Adipose tissue (tissue), 3 donors: ENCODE results near the gene IRF2BPL. TPM values are rescaled to one million over a fixed set of nuclear protein-coding genes. Genes with fewer than 3 reads are reported as not detected.

ENCODE experiments used
- H3K27ac ChIP-seq: one replicate; pipeline ENCODE4 v1.5.1; 2013; ENCODE audit warnings: low read depth, low read length
- WGBS, 3 donors: extraction: QIAGEN DNeasy Blood & Tissue Kit; methylation state at CpG; one replicate each; pipeline ENCODE4 v1.1.7; 2013; 5-methylcytosine and 5-hydroxymethylcytosine counted together
- polyA plus RNA-seq, 3 donors: library from polyadenylated mRNA; stranded (reverse); fragments of 200-250 nt; gene quantifications; one replicate each; pipeline ENCODE4 v1.2.3, GENCODE V29; 2013
- donor health status: healthy with polysubstance abuse.
- donor health status: Bipolar disorder and iron deficiency.
- donor health status: healthy.

The IRF2BPL gene
- polyA plus RNA-seq, 3 donors: 13.7 to 53.2 (median 27.3) TPM

DNA sequence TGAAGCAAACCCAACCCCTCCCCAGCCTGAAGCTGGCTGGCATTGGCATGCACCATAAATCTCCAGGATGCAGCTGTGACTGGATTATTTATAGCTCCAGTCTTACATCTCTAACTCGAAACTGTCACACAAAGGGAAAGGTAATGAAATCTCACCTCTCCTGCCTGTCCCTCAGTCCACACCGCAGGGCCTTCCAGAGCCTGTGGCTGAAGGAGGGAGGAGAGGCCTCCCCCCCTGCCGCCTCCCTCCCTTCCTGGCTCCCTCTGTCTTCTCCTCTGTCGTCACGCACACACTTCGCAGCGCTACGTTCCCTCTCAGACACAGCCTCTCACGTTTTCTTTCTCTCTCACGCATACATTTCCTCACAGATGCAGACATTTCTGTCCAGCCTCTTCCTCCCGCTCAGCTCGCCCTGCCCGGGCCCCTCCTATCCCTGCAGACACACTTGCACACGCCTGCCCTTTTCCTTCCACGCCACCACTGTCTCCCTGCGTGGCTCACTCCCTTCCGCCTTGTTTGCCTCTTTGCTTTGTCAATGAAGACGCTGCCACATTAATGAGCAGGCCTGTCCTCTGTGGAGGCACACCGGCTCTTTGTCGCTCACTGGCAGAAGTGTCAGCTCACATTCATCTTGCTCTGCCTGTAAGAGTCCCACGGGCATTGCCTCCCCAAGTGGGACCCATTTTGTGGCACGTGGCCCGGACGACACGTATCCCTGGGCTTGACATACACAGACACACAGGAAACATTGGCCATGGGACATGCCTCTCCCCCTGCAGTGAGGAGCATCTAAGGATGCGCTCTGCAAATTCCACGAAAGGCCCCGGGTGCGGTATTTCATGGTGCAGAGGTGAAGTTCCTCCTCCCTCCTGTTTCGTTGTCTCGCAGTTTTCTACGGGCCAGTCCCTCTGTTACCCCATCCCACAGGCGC, 27.9 kb downstream of the IRF2BPL start:
- 35 to 73% (median 38%) methylated on average over 33 of the region's 33 CpGs for WGBS, 3 donors
- H3K27ac ChIP-seq: no peak overlapping the region

DNA sequence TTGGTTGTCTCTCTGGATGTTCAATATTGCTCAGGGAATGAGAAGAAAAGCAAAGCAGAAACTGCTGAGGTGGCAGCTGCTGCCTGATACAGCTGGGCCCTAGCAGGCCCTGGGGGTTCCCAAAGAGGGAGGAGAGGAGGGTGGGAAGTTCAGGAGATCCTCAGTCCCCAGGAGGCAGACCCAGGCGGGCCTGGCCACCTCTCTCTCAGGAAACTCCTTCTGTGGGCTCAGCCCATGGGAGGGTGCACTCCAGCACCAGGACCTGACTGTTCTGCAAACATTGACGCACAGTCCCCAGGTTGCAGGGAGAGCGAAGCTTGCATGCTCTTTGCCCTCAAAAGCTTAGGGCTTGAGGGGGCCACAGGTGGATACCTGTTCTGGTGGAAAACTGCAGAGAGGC, 29.6 kb downstream of the IRF2BPL start:
- WGBS, 3 donors: 82 to 95% (median 90%) methylated on average over 3 of the region's 3 CpGs
- no peak overlapping the region for H3K27ac ChIP-seq

DNA sequence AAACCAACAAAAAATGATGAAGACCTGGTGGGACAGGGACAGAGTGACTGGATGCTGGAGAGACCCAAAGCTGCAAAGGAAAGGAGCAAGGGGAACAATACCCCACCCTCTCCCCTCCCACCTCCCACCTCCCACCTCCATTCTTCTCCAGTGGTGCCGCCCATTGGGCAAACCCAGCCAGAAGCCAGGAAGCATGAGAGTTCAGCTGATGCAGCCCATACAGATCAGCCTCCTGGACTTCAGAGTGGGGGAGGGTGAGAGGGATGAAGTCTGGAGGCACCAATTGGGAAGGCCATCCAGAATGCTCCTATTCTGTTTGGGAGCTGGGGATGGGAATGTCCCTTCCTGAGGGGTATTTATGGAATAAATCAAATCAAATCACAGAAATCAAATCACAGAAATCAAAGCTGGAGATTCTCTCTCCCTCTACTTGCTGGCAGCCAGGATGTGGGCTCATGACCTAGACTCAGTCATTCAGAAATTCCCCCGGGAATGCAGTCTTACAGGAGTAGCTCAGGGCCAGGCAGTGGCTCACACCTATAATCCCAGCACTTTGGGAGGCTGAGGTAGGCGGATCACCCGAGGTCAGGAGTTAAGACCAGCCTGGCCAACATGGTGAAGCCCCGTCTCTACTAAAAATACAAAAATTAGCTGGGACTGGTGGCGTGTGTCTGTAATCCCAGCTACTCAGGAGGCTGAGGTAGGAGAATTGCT, 31.1 kb downstream of the IRF2BPL start:
- no peak overlapping the region for H3K27ac ChIP-seq
- 80 to 85% (median 83%) methylated on average over 6 of the region's 6 CpGs for WGBS, 3 donors

GRCh38 chr14:76996563-76997146, 31.9 kb downstream of the IRF2BPL start:
- no peak overlapping the region for H3K27ac ChIP-seq

GRCh38 chr14:76995279-76996035, 33.1 kb downstream of the IRF2BPL start:
- H3K27ac ChIP-seq: no peak overlapping the region
- 53 to 88% (median 81%) methylated on average over 3 to 4 of the region's 4 CpGs for WGBS, 3 donors

More at GRCh38 chr14:76996563-76997146, 31.9 kb downstream of the IRF2BPL start:
- WGBS, 3 donors: 64 to 95% (median 91%) methylated on average over 2 of the region's 2 CpGs

GRCh38 chr14:76993752-76994151, 34.8 kb downstream of the IRF2BPL start:
- WGBS, 3 donors: 92 to 100% (median 94%) methylated on average over 2 to 6 of the region's 6 CpGs
- no peak overlapping the region for H3K27ac ChIP-seq

DNA sequence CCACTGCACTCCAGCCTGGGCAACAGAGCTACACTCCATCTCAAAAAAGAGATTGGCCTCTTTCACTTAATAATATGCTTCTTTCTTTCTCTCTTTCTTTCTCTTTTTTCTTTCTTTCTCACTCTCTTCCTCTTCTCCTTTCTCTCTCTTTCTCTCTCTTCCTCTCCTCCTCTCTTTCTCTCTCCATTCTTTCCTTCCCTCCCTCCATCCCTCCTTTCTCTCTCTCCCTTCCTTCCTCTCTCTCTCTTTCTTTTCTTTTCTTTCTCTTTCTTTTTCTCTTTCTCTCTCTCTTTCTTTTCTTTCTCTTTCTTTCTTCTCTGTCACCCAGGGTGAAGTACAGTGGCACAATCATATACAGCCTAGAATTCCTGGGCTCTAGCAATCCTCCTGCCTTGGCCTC, 38.4 kb downstream of the IRF2BPL start:
- H3K27ac ChIP-seq: no peak overlapping the region

GRCh38 chr14:76987956-76988520, 40.5 kb downstream of the IRF2BPL start:
- no peak overlapping the region for H3K27ac ChIP-seq
- WGBS, 3 donors: 91 to 97% (median 92%) methylated on average over 4 of the region's 4 CpGs

- WGBS, 3 donors: 94 to 98% (median 97%) methylated on average over 4 of the region's 4 CpGs
- no peak overlapping the region for H3K27ac ChIP-seq
Measured at GRCh38 chr14:76986231-76986565, 42.3 kb downstream of the IRF2BPL start.

DNA sequence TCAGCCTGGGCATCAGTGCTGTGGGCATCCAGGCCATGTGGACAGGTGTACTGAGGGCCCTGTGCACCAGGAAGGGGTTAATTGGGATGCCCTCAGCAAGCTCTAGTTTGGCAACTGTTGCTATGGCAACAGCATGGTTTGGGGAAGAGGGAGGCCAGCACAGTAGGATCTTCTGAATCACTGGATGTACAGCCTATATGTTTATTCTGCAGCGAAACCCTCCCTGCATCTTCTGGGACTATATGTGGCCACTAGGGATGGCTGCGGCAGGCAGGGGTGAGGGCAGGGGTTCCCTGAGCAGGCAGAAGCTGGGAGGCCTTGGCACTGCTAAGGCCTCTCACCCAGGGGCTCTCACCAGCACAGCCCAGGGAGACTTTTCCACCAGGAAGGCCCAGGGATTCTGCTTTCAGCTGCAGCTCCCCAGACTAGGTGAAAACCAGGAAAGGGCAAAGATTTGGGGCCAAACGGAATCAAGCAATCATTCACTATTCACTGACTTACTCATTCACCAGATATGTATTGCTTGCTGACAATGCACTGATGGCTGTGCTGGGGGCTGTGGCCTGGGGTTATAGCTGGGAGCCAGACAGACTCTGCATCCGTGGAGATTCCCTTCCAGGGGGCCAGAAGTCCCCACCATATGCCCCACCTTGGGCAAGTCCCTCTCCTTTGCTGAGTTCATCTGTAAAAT, 42.8 kb downstream of the IRF2BPL start:
- H3K27ac ChIP-seq: no peak overlapping the region
- 88 to 95% (median 95%) methylated on average over 4 of the region's 4 CpGs for WGBS, 3 donors

- H3K27ac ChIP-seq: no peak overlapping the region
- WGBS, 3 donors: 74 to 92% (median 80%) methylated on average over 6 of the region's 6 CpGs
Measured at GRCh38 chr14:76984787-76985375, 43.6 kb downstream of the IRF2BPL start.

DNA sequence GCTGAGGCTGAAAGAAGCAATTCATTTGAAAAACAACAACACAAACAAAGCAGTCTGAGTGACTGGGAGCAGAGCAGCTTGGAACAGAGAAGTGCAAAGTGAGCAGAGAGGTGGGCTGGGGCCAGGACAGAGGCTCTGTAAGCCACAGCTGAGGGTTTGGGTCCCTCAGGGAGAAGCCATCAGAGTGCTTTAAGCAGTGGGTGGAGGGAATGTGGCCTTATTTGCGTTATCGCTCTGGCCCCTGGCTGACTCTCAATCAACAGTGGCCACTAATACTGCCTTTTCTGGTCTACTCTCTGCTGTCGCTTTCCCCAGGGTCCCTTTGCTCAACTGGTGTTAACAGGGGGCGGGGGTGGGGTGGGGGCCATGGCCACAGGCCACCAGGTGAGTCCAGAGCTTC, 44.2 kb downstream of the IRF2BPL start:
- no peak overlapping the region for H3K27ac ChIP-seq
- WGBS, 3 donors: 58 to 68% (median 60%) methylated on average over 4 of the region's 4 CpGs

- H3K27ac ChIP-seq: no peak overlapping the region
- 94 to 100% (median 97%) methylated on average over 1 of the region's 1 CpG for WGBS, 3 donors
Measured at GRCh38 chr14:76981670-76982069, 46.8 kb downstream of the IRF2BPL start.

GRCh38 chr14:76977793-76978720, 50.5 kb downstream of the IRF2BPL start:
- 45 to 71% (median 46%) methylated on average over 15 of the region's 15 CpGs for WGBS, 3 donors
- H3K27ac ChIP-seq: peak overlapping the region; percentile 54

- WGBS, 3 donors: 55 to 82% (median 64%) methylated on average over 7 of the region's 7 CpGs
- no peak overlapping the region for H3K27ac ChIP-seq
Measured at GRCh38 chr14:76976240-76977005, 52.1 kb downstream of the IRF2BPL start.

- H3K27ac ChIP-seq: no peak overlapping the region
- WGBS, 3 donors: 90 to 98% (median 97%) methylated on average over 4 of the region's 4 CpGs
Measured at GRCh38 chr14:76975812-76976211, 52.7 kb downstream of the IRF2BPL start.
